Measurements from ENCODE around the gene LCORL.
"Not testable (repeated sequence)": the region's sequence is repeated elsewhere in the genome, so short reads cannot be mapped to it uniquely, and the experiment has no call there.

The LCORL gene

GRCh38 chr4:18014269-18014668 lies 7.3 kb downstream of the LCORL start:
- no peak for DNase-seq

GRCh38 chr4:18012807-18013462 lies 8.6 kb downstream of the LCORL start:
- DNase-seq: no peak

- DNase-seq: no peak
Measured at GRCh38 chr4:18012134-18012806, 9.3 kb downstream of the LCORL start.

- DNase-seq: no peak
Measured at GRCh38 chr4:18007625-18008024, 13.9 kb downstream of the LCORL start.

GRCh38 chr4:18006432-18006831 lies 15.1 kb downstream of the LCORL start:
- DNase-seq: not testable (repeated sequence)

GRCh38 chr4:17997129-17997528 lies 24.4 kb downstream of the LCORL start:
- DNase-seq: no peak

GRCh38 chr4:17995165-17995564 lies 26.4 kb downstream of the LCORL start:
- DNase-seq: no peak

GRCh38 chr4:17985832-17986231 lies 35.7 kb downstream of the LCORL start:
- no peak for DNase-seq

GRCh38 chr4:17981063-17981462 lies 40.5 kb downstream of the LCORL start:
- DNase-seq: no peak

GRCh38 chr4:17968721-17969120 lies 52.8 kb downstream of the LCORL start:
- no peak for DNase-seq

GRCh38 chr4:17967078-17967477 lies 54.5 kb downstream of the LCORL start:
- no peak for DNase-seq

GRCh38 chr4:17966312-17966711 lies 55.2 kb downstream of the LCORL start:
- DNase-seq: no peak

- no peak for DNase-seq
Measured at GRCh38 chr4:17964576-17964975, 57.0 kb downstream of the LCORL start.

- no peak for DNase-seq
Measured at GRCh38 chr4:17962171-17962570, 59.4 kb downstream of the LCORL start.

- no peak for DNase-seq
Measured at GRCh38 chr4:17961249-17961648, 60.3 kb downstream of the LCORL start.

- DNase-seq: no peak
Measured at GRCh38 chr4:17958181-17958580, 63.4 kb downstream of the LCORL start.

- DNase-seq: no peak
Measured at GRCh38 chr4:17957688-17958087, 63.9 kb downstream of the LCORL start.

GRCh38 chr4:17956245-17956644 lies 65.3 kb downstream of the LCORL start:
- no peak for DNase-seq

- DNase-seq: no peak
Measured at GRCh38 chr4:17945303-17945702, 76.3 kb downstream of the LCORL start.

GRCh38 chr4:17941731-17942130 lies 79.8 kb downstream of the LCORL start:
- DNase-seq: no peak

- no peak for DNase-seq
Measured at GRCh38 chr4:17939054-17939453, 82.5 kb downstream of the LCORL start.

GRCh38 chr4:17934286-17934685 lies 87.3 kb downstream of the LCORL start:
- DNase-seq: no peak

- no peak for DNase-seq
Measured at GRCh38 chr4:17933126-17933525, 88.4 kb downstream of the LCORL start.

GRCh38 chr4:17932041-17932440 lies 89.5 kb downstream of the LCORL start:
- DNase-seq: no peak

- DNase-seq: no peak
Measured at GRCh38 chr4:17930256-17930655, 91.3 kb downstream of the LCORL start.
